Middle frontal gyrus (tissue), 1 donor: Measurements from ENCODE around the gene CXXC5.
"Not testable (repeated sequence)": the region's sequence is repeated elsewhere in the genome, so short reads cannot be mapped to it uniquely, and the experiment has no call there.

Experiments
- DNase-seq: peaks from one replicate; pipeline ENCODE4 v3.0.0-alpha.2; 2015; ENCODE audit warnings: low spot score; ENCODE audit errors: extremely low spot score

CXXC5 gene

DNA sequence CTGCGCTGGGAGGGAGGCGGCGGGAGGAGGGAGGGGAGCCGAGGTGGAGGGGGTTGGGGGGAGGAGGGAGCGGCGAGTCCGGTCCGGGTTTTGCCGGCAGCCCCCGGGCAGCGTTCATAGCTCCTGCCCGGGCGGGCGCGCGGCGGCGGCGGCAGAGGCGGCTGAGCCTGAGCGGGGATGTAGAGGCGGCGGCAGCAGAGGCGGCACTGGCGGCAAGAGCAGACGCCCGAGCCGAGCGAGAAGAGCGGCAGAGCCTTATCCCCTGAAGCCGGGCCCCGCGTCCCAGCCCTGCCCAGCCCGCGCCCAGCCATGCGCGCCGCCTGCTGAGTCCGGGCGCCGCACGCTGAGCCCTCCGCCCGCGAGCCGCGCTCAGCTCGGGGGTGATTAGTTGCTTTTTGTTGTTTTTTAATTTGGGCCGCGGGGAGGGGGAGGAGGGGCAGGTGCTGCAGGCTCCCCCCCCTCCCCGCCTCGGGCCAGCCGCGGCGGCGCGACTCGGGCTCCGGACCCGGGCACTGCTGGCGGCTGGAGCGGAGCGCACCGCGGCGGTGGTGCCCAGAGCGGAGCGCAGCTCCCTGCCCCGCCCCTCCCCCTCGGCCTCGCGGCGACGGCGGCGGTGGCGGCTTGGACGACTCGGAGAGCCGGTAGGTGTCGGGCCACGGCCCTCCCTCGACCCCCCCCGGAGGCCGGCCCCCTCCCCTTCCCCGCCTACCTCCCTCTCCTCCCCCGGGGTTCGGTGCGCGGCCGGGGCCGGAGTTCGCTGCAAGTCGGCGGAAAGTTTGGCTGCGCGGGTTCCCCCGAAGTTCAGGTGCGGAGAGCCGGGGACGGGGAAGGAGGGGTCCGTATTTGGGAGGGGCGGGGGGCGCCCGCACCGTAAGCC is at the start of gene CXXC5:
TSS of gene CXXC5 (plus strand) at position 145 of the 877 bp plus-strand sequence. CDS start 32,175 bp downstream, outside the sequence.
- peak; percentile 58 for DNase-seq

DNA sequence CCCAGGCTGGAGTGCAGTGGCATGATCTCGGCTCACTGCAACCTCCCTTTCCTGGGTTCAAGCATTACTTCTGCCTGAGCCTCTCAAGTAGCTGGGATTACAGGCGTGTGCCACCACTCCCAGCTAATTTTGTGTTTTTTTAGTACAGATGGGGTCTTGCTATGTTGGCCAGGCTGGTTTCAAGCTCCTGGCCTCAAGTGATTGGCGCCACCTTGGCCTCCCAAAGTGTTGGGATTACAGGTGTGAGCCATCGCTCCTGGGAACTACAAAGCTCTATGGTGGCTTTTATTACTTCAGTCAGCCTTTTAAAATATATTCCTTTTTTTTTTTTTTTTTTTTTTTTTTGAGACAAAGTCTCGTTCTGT is 49.6 kb upstream of the CXXC5 start:
- not testable (repeated sequence) for DNase-seq

DNA sequence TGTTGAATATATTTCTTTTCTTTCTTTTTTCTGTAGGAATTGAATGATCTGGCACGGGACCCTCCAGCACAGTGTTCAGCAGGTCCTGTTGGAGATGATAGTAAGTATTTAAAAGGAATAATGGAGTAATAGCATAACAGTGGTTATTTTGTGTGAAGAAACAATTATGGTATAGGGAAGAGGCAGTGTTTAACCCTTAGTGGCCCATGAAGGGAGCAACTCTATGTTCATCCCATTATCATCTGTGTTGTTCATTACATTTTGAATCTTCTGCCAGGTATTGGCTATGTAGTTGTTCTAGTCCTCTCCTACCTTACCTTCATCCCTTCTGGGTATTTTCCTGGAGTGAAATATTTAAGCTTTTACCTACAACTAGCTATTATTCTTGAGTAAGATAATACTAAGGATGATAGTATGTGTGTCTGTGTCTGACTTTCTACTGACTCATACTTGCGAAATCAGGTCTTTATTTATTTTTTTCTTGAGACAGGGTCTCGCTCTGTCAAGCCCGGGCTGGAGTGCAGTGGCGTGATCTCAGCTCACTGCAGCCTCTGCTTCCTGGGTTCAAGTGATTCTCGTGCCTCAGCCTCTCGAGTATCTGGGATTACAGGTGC is 47.7 kb upstream of the CXXC5 start:
- DNase-seq, result no peak

DNA sequence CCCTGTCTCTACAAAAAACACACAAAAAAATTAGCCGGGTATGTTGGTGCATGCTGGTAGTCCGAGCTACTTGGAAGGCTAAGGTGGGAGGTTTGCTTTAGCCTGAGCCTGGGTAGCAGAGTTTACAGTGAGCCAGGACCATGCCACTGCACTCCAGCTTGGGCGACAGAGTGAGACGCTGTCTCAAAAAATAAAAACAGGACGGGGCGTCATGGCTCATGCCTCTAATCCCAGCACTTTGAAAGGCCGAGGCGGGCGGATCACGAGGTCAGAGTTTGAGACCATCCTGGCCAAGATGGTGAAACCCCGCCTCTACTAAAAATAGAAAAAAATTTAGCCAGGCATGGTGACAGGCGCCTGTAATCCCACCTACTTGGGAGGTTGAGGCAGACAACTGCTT is 46.7 kb upstream of the CXXC5 start:
- DNase-seq, result no peak

DNA sequence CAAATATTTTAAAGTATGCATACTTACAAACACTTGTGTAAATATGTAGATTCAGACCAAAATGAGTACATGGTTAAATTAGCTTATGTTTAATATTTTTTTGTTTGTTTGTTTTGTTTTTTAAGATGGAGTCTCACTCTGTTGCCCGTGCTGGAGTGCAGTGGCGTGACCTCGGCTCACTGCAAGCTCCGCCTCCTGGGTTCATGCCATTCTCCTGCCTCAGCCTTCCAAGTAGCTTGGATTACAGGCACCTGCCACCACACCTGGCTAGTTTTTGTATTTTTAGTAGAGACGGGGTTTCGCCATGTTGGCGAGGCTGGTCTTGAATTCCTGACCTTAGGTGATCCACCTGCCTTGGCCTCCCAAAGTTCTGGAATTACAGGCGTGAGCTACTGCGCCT is 46.2 kb upstream of the CXXC5 start:
- not testable (repeated sequence) for DNase-seq

DNA sequence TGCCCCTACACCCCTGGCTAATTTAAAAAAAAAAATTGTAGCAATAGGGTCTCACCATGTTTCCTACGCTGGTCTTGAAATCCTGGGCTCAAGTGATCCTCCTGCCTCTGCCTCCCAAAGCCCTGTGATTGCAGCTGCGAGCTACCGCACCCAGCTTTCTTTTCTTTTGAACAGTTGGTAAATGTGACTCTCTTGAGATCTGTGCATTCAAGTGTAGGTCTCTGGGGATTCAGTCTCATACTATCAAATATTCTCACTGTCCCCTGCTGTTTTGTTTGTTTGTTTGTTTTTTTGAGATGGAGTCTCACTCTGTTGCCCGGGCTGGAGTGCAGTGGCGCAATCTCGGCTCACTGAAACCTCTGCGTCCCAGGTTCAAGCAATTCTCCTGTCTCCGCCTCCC is 42.3 kb upstream of the CXXC5 start:
- no peak for DNase-seq

DNA sequence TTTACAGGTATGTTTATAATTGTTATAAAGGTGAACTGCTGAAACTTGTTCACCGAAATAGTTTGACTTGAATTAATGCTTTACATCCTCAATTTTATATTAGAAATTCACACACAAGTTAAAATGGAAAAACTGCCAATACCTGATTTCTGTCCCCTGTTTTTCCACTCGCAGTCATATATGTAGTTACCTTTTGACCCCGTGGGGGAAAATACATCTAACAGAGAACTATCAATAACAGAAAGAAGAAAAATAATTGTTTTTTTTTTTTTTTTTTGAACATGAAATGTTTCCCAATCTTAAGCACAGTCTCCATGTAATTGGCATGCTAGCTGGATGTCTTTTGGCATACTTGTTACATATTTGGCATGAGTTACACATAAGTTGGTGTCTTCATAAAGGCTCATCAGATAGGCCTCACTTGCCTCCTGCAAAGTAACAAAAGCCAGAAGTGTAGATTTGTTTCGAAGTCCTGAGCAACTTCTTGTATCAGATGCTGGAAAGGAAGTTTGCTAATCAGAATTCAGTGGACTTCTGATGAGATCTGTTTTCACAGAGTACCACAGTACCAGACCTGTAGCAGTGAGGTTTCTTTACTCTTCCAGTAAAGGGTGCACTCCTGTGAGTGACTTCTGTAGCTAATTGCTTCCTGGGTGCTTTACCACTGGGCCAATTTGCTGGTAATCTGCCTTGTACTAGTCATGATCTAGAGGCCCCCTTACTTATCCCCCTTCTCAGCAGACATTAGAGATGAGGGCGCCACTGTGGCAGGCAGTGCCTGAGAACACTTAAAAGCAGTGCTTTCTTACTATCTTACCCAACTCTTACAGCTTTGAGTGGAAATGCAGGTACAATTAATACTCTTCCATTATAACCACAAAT is 36.2 kb upstream of the CXXC5 start:
- DNase-seq, result no peak

DNA sequence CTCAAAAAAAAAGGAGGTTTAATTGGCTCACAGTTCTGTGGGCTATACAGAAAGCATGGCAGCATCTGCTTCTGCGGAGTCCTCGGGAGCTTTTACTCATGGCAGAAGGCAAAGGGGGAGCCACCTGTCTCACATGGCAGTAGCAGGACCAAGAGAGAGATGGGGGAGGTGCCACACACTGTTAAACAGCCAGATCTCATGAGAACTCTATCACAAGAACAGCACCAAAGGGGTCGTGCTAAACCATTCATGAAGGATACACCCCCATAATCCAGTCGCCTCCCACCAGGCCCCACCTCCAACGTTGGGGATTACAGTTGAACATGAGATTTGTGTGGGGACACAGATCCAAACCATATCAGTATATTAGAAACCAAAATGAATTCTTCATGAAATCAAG is 28.3 kb upstream of the CXXC5 start:
- no peak for DNase-seq

DNA sequence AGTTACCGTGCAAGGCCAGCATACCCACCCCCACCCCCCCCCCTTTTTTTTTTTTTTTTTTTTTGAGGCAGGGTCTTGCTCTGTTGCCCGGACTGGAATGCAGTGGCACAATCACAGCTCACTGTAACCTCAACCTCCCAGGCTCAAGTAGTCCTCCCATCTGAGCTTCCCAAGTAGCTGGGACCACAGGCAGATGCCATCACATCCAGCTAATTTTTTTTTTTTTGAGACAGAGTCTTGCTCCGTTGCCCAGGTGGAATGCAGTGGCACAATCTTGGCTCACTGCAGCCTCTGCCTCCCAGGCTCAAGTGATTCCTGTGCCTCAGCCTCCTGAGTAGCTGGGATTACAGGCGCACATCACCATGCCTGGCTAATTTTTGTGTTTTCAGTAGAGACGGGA is 22.8 kb upstream of the CXXC5 start:
- DNase-seq, result not testable (repeated sequence)

DNA sequence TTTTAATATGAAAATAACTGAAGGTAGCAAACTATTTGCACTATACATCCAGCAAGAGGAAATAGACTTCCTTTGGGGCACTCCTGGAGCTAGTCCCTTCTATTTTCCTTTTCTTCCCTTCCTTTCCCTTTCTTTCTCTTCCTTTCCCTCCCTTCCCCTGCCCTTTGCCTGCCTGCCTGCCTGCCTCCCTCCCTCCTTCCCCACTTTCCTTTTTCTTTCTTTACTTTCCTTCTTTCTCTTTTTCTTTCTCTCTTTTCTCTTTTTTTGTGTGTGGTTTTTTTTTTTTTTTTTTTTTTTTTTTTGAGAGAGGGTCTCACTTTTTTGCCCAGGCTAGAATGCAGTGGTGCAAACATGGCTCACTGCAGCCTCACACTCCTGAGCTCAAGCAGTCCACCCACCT is 17.3 kb upstream of the CXXC5 start:
- DNase-seq, result no peak

DNA sequence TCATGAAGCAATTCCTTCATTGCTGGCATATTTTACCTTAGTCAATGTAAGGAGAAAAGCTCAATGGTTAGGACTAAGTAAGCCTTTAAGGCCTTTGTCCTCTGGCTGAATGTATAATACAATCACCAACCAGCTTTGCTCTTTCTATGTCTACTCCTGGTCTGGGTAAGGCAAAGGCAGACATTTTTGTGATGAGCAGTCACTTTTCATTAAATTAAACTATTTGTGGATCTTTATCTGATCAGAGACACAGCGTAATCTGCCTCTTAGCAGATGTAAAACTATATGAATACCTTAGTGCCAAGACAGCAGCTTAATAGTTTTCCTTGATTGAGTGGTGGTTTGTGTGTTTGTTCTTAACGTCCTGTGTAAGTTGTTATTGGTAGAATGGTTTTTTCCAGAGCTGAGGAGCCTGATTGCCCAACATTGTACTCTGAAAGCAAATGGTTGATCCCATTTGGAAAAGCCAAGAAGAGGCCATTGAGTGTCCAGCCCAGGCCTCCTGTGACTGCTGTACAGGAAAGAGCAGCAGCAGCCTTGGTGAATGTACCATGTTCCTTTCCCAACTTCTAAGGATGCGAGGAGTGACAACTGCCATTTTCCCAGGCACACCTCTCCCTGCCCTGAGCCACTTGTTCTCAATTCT is 16.5 kb upstream of the CXXC5 start:
- no peak for DNase-seq

DNA sequence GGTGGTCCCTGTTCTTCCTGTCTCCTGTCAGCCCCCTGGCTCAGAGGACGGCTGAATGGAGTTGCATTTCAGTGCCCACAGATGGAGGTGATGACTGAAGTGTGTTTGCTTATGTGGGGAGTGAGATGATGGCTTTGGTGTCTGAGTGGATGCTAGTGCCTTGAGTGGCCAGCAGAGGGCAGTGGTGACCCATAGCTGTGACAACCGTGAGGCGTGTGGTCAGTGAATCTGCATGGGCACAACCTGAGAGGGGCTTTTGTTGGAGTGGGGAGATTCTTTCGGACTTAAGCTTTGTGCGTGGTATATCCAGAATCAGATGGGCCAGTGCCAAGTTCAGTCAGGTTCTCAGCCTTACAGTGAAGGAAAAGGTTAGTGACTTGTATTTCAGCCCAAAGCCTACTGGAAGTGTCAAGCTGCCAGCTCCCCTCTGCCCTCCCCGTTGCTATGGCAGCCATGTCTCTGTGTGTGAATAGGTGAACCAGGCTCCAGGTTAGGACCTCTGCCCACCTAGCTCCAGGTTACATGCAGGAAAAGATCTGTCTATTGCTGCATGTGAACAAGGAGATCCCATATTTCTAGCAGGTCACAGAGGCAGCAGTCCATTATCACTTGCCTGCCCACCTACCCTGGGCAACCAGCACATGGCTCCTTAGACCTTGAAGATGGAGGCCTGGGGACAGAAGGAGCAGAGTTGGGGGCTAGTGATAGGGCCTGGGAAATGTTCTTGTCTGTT is 14.7 kb upstream of the CXXC5 start:
- peak; percentile 62 for DNase-seq

DNA sequence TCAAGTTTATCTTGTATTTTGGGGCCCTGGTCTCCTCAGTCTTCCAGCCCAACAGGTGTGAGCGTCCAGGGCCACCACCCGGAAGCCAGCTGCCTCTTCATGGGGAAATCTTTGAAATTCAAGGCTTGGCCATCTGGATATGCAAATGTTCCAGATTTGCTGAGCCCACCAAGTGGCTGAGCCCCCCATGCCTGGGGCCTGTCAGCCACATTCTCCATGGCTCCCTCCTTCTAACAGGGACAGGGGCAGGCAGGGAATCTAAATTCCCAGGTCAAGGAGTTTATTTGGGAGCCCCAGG is 14.2 kb upstream of the CXXC5 start:
- no peak for DNase-seq

DNA sequence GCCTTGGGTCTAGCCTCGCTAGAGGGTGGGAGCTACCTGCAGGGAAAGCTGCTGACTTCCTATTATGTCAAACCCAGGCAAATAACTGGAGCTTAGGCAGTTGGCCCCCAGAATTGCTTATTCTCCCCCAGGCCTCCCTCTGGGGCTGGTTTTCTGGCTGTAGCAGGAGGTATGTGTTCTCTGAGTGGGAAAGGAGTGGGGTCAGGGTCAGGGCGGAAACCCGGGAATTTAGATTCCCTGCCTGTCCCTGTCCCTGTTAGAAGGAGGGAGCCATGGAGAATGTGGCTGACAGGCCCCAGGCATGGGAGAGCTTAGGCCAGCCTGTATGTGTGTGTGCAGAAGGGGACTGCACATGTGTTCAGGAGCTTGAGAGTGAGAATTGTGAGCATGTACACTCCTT is 13.6 kb upstream of the CXXC5 start:
- no peak for DNase-seq

DNA sequence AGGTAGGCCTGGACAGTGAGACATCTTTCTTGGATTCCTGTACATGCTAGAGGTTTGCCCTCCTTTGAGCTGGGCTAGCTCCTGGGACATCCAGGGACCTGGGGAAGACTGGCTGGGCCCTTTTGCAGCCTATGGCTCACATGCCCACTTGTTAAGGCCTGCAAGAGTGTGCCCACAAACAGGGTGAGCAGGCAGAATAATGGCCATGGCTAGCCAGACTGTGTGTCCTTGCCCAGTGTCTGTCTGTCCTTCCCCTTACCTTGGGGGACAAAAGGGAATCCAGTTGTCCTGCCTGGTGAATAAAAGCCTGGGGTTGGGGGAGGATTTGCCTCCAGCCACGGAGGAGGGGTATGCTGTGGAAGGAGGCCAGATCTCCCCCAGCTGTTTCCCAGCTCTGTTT is 13.0 kb upstream of the CXXC5 start:
- no peak for DNase-seq

DNA sequence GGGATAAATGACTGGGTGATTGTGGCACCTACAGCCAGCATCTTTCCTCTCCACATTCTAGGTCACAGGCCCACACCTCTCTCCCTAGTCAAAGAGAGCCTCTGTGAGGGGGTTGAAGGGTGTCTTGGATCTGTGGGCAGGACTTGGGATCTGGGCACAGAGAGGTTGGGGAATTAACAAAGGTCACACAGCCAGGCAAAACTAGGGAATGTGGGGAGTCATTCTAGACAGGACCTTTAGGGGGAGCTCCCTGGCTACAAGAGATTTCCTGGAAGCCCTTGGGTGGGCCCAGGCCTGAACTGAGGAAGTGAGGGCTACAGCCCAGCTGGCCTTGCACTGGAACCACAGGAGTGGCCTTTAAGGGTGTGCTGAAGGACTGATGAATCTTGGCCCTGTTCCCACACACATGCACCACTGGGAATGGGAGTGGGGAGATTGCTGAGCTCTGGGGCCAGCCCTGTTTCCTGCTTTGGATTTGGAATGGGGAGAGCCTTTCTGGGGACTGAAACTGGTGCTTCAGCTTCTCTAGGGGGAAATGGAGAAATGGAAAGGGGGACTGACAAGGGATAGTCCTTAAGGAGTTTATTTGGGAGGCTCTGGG is 12.4 kb upstream of the CXXC5 start:
- no peak for DNase-seq

DNA sequence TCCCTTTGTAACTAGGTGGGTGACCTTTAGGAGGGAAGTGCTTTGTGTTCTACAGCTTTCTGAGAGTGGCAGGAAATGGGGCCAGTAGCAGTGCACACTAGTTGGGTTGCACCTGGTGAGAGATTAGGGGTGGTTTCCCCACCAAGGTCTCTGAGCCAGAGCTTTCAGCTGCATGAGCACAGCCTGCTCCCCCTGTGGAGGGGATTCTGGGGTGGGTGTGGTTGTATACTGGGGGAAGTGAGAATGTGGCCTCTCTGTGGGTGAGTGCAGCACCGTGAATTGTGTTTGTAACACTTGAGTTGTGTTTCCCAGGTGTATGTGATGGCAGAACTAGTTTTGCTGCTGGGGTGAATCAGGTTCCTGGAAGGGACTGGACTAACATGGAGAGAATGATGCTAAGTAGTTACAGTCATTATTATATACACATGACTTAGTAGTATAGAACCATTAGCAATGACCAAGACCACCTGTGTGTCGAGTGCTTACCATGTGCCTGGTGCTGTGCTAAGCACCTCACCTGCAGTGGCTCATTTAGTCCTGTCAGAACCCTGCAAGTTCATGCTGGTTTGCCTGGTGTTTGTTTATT is 11.8 kb upstream of the CXXC5 start:
- DNase-seq, result no peak

DNA sequence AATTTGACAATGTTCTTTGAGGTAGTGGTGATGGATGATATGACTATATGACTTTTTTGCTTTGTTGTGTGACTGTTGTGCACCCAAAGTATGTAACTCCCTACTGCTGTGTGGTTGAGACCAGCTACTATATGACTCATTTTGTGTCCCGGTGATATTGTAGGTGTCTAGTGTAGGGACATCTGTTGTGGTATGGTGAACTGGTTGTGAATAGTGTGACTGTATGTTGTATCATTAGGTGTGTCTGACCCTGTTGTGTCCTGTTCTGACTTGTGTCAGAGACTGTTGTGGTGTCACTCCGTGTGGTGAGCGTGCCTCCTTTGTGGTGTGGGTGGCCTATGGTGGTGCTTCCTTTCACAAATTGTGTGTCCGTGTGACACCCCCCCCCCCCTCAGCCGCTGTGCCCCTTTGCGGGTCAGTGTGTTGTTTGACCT is 11.2 kb upstream of the CXXC5 start:
- DNase-seq, result no peak

DNA sequence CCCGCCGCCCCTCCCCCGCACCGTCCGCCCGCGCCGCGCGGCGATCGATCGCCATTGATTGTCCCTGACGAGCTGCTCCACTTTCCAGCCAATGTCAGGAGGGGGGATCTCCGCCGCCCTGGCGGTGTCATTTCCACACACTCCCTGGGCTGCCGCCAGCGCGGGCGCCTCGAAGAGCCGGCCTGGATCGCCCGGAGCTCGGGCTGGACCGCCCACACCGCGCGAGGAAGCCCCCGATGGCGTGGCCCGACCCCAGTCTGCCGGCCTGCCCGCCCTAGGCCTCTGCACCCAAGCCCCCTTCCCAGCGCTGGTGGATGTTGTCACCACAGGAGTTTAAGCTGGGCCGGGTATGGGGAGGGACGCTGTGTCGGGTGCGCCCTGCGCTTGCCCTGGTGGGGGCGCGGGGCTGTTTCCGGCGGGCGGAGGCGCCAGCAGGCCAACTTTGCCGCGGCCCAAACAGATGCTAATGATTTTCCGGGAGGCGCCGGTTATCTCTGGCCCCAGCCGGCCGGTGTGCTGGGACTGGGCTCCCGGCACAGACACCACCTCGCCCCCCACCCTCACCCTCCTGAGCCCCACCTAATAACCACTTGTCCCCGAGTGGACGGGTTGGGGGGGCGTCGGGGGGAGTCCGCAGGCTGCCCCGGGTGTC is 10.6 kb upstream of the CXXC5 start:
- peak; percentile 39 for DNase-seq
